Loucy (cell line): Measurements from ENCODE around the gene HS3ST3A1.

ENCODE experiments used
- CTCF ChIP-seq: fragments of 200-600 bp; sonication (generic); conservative IDR thresholded peaks from 2 replicates; pipeline ENCODE4 v1.5.1; 2014; ENCODE audit warnings: mild to moderate bottlenecking, antibody characterized with exemption, low read length
- EZH2phosphoT487 ChIP-seq: fragments of 200-600 bp; IDR thresholded peaks from 2 replicates; pipeline ENCODE4 v1.6.1; 2018; ENCODE audit warnings: antibody characterized with exemption, mild to moderate bottlenecking, moderate library complexity, borderline replicate concordance

DNA sequence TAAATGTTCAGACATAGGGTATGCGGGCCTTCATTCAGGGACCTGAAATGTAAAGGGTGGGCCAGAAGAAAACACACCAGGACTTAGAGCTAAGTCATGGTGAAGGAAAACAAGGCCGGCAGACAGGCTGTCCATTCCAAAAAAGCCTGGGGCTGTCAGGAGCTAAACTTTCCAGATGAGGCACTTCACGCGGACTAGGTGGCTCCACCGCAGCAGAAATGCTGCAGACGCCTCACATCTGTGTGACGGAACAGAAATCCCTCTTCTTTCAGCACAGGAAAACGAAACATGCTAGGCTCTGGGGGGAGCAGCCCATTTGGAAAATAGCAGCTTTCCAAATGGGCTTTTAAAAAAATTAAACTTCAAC is 88.7 kb downstream of the HS3ST3A1 start:
- no peak for TF ChIP-seq CTCF
- TF ChIP-seq EZH2phosphoT487: no peak
